Stimulated activated CD4-positive, alpha-beta T cell treated with anti-CD3 and anti-CD28 coated beads, TNF-alpha, amount 100 ng/mL, for 48 hours (primary cell): ENCODE results near the gene OR2M2.

ENCODE experiments used
- DNase-seq, 3 donors: peaks; one replicate each; pipeline ENCODE4 v3.0.0-alpha.2; 2020; ENCODE audit warnings: low read depth in 3 of 3

OR2M2 gene

DNA sequence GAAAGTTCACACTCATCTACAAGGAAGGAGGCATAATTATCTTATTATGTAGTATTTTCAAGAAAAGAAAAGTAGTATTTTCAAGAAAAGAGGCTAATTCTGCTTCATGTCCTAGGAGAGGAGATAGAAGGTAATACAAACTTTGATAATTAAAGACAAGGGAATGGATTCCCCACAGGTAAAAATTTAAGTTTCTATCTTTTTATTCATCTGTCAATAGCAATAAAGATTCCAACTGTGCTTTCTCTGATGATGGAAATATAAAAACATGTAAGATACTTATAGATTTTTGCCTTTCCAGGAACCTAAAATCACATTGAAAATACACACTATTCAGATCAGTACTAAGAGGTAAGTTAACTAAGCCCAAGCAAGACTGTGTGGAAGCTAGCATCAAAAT is at the start of gene OR2M2:
OR2M2 (plus strand) TSS at position 301 of the 400 bp plus-strand sequence. CDS start 5,165 bp downstream, outside the sequence.
- no peak for DNase-seq

DNA sequence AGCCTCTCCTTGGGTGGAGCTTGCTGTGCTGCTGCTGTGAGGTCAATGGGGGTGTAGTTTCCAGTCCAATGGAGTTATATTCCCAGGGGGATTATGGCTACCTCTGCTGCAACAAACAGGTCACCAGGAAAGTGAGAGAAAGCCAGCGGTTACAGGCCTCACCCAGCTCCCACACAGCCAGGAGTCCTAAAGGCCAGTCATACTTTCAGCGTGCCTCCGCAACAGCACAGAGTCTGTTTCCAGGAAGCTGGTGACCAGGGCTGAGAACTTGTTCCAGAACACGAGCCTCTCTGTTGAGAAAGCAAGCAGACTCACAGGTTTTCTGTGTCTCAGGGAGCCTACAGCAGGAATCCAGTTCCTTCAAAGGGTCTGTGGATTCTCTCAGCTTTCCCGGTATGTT is 47.0 kb upstream of the OR2M2 start:
- no peak for DNase-seq

DNA sequence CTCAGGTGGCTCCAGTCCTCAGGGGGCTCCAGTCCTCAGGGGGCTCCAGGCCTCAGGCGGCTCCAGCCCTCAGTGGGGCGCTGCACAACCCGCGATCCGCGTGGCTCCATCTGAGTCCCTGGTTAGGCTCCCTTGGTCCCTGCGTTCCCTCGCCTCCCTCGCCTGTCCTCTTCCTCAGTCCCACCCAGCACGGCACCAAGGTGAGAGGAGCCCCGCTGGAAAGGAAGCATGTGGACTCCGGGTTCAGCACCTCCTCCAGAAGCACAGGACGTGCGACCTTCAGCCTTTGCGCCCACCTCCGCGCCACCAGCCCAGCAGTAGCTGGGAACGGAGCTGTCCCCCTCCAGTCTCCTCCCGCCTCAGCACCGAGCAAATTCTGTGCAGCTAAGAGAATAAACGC is 37.8 kb upstream of the OR2M2 start:
- DNase-seq: no peak

GRCh38 chr1:248140846-248141245 is 33.8 kb upstream of the OR2M2 start:
- no peak for DNase-seq

DNA sequence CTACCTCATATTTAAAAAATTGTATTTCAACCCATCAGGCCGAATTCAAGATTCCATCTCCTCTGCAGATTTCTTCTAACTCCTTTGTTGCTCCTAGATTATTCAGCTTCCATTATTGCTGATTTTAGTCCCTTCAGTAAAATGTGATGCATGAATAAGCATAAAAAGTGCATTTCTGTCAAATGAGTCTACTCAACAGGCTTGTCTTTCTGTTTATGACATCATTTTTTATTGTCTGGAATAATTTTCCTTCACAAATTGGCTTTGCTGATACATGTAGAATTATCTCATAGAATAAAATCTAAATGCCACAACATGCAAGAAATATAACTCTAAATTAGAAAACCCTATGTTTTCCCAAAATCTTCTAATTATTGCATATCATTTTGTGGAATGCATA is 31.3 kb upstream of the OR2M2 start:
- DNase-seq: no peak

GRCh38 chr1:248144513-248145198 is 30.0 kb upstream of the OR2M2 start, which contains the start of gene OR2M5:
OR2M5 (plus strand) TSS chr1:248145148; CDS start chr1:248145148, 0 bp downstream.
- no peak for DNase-seq

GRCh38 chr1:248152056-248152827 is 22.4 kb upstream of the OR2M2 start:
- DNase-seq: no peak

DNA sequence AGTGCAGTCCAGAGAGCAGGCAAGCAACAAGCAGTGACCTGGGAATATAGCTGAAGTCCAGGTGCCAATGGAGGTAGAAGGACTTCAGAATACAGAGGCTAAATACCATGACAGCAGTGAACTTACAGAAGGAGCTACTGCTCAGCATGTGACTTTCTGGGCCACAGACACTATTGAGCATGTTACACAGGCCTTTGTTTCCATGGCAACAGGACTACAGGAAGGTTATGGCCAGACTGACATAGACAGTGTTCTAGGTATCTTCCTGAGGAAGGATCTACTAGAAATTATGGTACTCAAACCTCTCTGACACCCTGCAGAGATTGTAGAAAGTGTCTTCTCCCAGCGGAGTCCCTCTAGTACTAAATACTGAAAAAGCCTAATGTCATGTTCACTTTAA is 18.7 kb upstream of the OR2M2 start:
- no peak for DNase-seq

- no peak for DNase-seq
Observed at GRCh38 chr1:248158758-248159157, 15.9 kb upstream of the OR2M2 start.

DNA sequence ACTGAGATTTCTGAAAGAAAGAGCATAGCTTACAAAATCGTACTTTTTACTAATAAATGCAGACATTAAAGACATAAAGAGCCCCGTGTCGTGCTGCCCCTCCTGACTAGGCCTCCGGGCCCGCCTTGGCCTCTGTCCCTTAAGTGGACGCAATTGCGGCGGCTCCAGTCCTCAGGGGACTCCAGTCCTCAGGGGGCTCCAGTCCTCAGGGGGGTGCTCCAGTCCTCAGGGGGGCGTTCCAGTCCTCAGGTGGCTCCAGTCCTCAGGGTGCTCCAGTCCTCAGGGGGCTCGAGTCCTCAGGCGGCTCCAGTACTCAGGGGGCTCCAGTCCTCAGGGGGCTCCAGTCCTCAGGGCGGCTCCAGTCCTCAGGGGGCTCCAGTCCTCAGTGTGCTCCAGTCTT is 10.6 kb upstream of the OR2M2 start:
- no peak for DNase-seq

GRCh38 chr1:248165186-248165585 is 9.4 kb upstream of the OR2M2 start:
- DNase-seq: no peak

GRCh38 chr1:248183996-248184395 is 9.4 kb downstream of the OR2M2 start:
- no peak for DNase-seq

GRCh38 chr1:248187363-248187762 is 12.7 kb downstream of the OR2M2 start:
- no peak for DNase-seq

DNA sequence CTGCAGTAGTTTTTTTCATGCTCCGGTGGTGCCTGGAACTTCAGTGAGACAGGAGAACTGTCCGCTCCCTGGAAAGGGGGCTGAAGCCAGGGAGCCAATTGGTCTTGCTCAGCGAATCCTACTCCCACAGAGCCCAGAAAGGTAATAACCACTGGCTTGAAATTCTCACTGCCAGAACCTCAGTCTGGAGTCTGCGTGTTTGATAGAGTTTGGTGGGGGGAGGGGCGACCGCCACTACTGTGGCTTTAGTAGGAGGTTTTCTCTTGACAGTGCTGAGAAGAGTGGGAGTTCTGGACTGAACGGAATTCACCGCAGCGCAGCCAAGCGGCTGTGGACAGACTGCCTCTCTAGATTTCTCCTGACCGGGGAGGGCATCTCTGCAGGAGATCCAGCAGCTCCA is 14.4 kb downstream of the OR2M2 start:
- no peak for DNase-seq

DNA sequence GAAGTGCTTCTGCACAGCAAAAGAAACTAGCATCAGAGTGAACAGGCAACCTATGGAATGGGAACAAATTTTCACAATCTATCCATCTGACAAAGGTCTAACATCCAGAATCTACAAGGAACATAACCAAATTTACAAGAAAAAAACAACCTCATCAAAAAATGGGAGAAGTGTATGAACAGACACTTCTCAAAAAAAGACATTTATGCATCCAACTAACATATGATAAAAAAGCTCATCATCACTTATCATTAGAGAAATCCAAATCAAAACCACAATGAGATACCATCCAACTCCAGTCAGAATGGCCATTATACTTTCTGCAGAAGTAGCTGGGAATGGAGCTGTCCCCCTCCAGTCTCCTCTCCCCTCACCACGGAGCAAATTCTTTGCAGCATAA is 19.5 kb downstream of the OR2M2 start:
- no peak for DNase-seq

GRCh38 chr1:248196965-248197364 is 22.3 kb downstream of the OR2M2 start, which contains the start of gene OR2M3:
OR2M3 (plus strand) TSS chr1:248197265; CDS start chr1:248203068, 5,803 bp downstream.
- no peak for DNase-seq

DNA sequence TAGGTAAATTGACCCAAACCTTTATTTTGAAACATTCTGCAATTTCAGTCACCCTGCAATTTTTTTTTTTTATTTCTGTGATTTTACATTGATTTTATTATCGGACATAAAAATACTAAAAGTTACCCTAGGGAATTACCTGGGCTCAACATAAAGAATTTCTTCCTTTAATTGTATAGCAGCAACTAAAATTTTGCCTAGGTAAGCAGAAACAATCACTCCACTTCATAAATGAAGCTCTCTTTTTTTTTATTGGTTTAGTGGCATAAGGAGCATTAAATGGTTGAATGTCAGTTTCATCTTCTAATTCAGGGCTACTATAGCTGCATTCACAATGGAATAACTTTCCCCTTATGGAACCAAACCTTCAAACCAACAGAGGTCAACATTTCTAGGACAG is 41.3 kb downstream of the OR2M2 start:
- DNase-seq: no peak

GRCh38 chr1:248225537-248225936 is 50.9 kb downstream of the OR2M2 start:
- no peak for DNase-seq

DNA sequence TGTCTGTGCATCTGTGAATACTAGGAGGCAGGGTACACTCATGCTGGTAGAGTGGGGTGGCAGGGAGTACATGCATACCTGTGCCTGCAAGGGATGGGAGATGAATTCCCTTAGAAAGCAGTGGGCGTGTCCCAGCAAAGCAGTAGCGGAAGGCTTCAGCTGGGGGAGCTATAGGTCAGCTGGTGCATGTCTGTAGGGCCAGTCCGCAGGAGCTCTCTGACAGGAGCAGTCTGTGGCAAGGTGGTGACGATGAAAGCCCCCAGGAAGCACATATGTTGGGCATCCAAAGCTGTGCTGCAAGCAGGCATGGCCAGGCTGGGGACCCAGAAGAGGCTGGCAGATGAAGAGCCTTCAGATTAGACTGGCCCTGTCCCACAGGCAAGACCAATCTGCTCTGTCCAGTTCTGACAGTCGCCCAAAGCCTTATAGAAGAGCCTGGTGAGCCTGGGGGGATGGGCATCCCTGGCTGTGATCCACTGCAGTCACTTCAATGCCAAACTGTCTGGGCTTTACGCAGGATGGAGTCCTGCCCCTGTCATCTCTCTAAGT is 54.8 kb downstream of the OR2M2 start:
- no peak for DNase-seq
